ENCODE results near the gene PLCH1.

Gene PLCH1

GRCh38 chr3:155369244-155369643 is 375.6 kb downstream of the PLCH1 start:
- no peak for DNase-seq

- DNase-seq: no peak
These were observed 376.1 kb downstream of the PLCH1 start for GRCh38 chr3:155368786-155369185.

GRCh38 chr3:155367506-155367905 is 377.4 kb downstream of the PLCH1 start:
- DNase-seq: no peak

- no peak for DNase-seq
These were observed 379.6 kb downstream of the PLCH1 start for GRCh38 chr3:155365178-155365783.

GRCh38 chr3:155364492-155364891 is 380.4 kb downstream of the PLCH1 start:
- no peak for DNase-seq

GRCh38 chr3:155363690-155364070 is 381.2 kb downstream of the PLCH1 start:
- no peak for DNase-seq

GRCh38 chr3:155362808-155363689 is 381.8 kb downstream of the PLCH1 start:
- no peak for DNase-seq

- no peak for DNase-seq
These were observed 384.6 kb downstream of the PLCH1 start for GRCh38 chr3:155360281-155360680.

GRCh38 chr3:155356594-155357370 is 388.1 kb downstream of the PLCH1 start:
- DNase-seq: no peak

- DNase-seq: no peak
These were observed 390.2 kb downstream of the PLCH1 start for GRCh38 chr3:155354658-155355057.

GRCh38 chr3:155352900-155353490 is 391.9 kb downstream of the PLCH1 start:
- DNase-seq: no peak

GRCh38 chr3:155350571-155350970 is 394.3 kb downstream of the PLCH1 start:
- DNase-seq: no peak

GRCh38 chr3:155347901-155348300 is 397.0 kb downstream of the PLCH1 start:
- no peak for DNase-seq

GRCh38 chr3:155342344-155342743 is 402.5 kb downstream of the PLCH1 start:
- DNase-seq: no peak

GRCh38 chr3:155339052-155339451 is 405.8 kb downstream of the PLCH1 start:
- DNase-seq: no peak

GRCh38 chr3:155335724-155336354 is 409.0 kb downstream of the PLCH1 start:
- no peak for DNase-seq

GRCh38 chr3:155334914-155335723 is 409.8 kb downstream of the PLCH1 start:
- no peak for DNase-seq

- no peak for DNase-seq
These were observed 410.5 kb downstream of the PLCH1 start for GRCh38 chr3:155334215-155334913.

- DNase-seq: no peak
These were observed 412.2 kb downstream of the PLCH1 start for GRCh38 chr3:155332716-155333115.

- no peak for DNase-seq
These were observed 413.8 kb downstream of the PLCH1 start for GRCh38 chr3:155331078-155331477.

- DNase-seq: no peak
These were observed 414.5 kb downstream of the PLCH1 start for GRCh38 chr3:155330370-155330769.
